Naive thymus-derived CD4-positive, alpha-beta T cell (primary cell): ENCODE measurements around the gene TLR1. TPM values are rescaled to one million over a fixed set of nuclear protein-coding genes. Genes with fewer than 3 reads are reported as not detected.

Source experiments
- ATAC-seq: fragments of 150-1000 bp; cut with Tn5 transposase; 2 replicates; pipeline ENCODE4 v1.10.0; 2021; ENCODE audit warnings: mild to moderate bottlenecking, moderate library complexity
- CTCF ChIA-PET: fragments of 350-600 bp; sonication (Branson Sonifier 250); formaldehyde crosslinking; loops from one replicate; lab custom pipeline; 2021; ENCODE audit warnings: antibody characterized with exemption; lab: Charles Lee
- POLR2A ChIA-PET: fragments of 350-600 bp; sonication (Branson Sonifier 250); formaldehyde crosslinking; loops from one replicate; lab custom pipeline; 2021; ENCODE audit warnings: antibody characterized with exemption, inconsistent platforms; lab: Charles Lee
- DNase-seq, 9 donors: peaks; one replicate each; pipeline versions ENCODE4 v3.0.0 to v3.0.0-alpha.2; 2020 to 2022; ENCODE audit warnings: mixed read lengths in 1 of 9
- H3K27ac ChIP-seq: one replicate; pipeline ENCODE4 v1.7.0; 2013; ENCODE audit warnings: mild to moderate bottlenecking, low read depth, low read length, moderate library complexity
- H3K27me3 ChIP-seq, 2 donors: one replicate each; pipeline ENCODE4 v1.7.0; 2013; ENCODE audit warnings: low read length in 2 of 2, mild to moderate bottlenecking in 2 of 2, moderate library complexity in 2 of 2; ENCODE audit not compliant: control insufficient read depth in 2 of 2, insufficient read depth in 2 of 2
- H3K36me3 ChIP-seq, 3 experiments: 1 replicate in 2 of 3; 2 replicates in 1 of 3; pipeline ENCODE4 v1.7.0; 2013; ENCODE audit warnings: low read length in 3 of 3, mild to moderate bottlenecking in 3 of 3, moderate library complexity in 1 of 3; ENCODE audit not compliant: insufficient read depth in 3 of 3, control insufficient read depth in 2 of 3
- H3K4me1 ChIP-seq, 2 donors: one replicate each; pipeline ENCODE4 v1.7.0; 2013; ENCODE audit warnings: low read length in 2 of 2, mild to moderate bottlenecking in 2 of 2, moderate library complexity in 1 of 2; ENCODE audit not compliant: control insufficient read depth in 2 of 2, insufficient read depth in 2 of 2
- H3K4me3 ChIP-seq: 2 replicates; pipeline ENCODE4 v1.7.0; 2013; ENCODE audit warnings: mild to moderate bottlenecking, low read length
- H3K9me3 ChIP-seq, 3 experiments: 1 replicate in 2 of 3; 2 replicates in 1 of 3; pipeline ENCODE4 v1.7.0; 2013; ENCODE audit warnings: low read length in 3 of 3; ENCODE audit not compliant: control insufficient read depth in 2 of 3
- H3K27ac Mint-ChIP-seq, 9 donors: one replicate each; pipeline ENCODE4 v1.8.0; 2020 to 2022; ENCODE audit warnings: mixed read lengths in 9 of 9, mild to moderate bottlenecking in 8 of 9, moderate library complexity in 5 of 9, inconsistent platforms in 2 of 9
- H3K27me3 Mint-ChIP-seq, 5 donors: one replicate each; pipeline ENCODE4 v1.8.0; 2021 to 2022; ENCODE audit warnings: mixed read lengths in 5 of 5, mild to moderate bottlenecking in 1 of 5
- H3K36me3 Mint-ChIP-seq, 5 donors: one replicate each; pipeline ENCODE4 v1.8.0; 2020 to 2022; ENCODE audit warnings: mixed read lengths in 5 of 5, mild to moderate bottlenecking in 3 of 5, inconsistent platforms in 1 of 5
- H3K4me1 Mint-ChIP-seq, 7 donors: one replicate each; pipeline ENCODE4 v1.8.0; 2020 to 2022; ENCODE audit warnings: mixed read lengths in 7 of 7, mild to moderate bottlenecking in 3 of 7, inconsistent platforms in 1 of 7
- H3K4me3 Mint-ChIP-seq, 10 donors: one replicate each; pipeline ENCODE4 v1.8.0; 2020 to 2022; ENCODE audit warnings: mild to moderate bottlenecking in 10 of 10, mixed read lengths in 10 of 10, moderate library complexity in 6 of 10, inconsistent platforms in 2 of 10
- H3K9me3 Mint-ChIP-seq, 11 donors: one replicate each; pipeline ENCODE4 v1.8.0; 2020 to 2022; ENCODE audit warnings: mixed read lengths in 11 of 11, mild to moderate bottlenecking in 4 of 11, inconsistent platforms in 1 of 11, moderate library complexity in 1 of 11
- intact Hi-C, 2 donors: fragments of 100-400 bp; cut with micrococcal nuclease; formaldehyde crosslinking; loops; one replicate each; pipeline ENCODE4 v1.15.1; 2023
- polyA plus RNA-seq, 2 donors: library from polyadenylated mRNA; unstranded; fragments of 300-500 nt; fragmentation: Illumina TruSeq; gene quantifications; one replicate each; pipeline ENCODE4 v1.2.3, GENCODE V29; 2021
- total RNA-seq, 6 experiments: library from RNA in 5 of 6; stranded (reverse) in 5 of 6; gene quantifications; 1 replicate in 5 of 6; 2 replicates in 1 of 6; pipeline ENCODE4 v1.2.3 and lab custom pipeline; 2021 to 2026

Gene TLR1, protein sequence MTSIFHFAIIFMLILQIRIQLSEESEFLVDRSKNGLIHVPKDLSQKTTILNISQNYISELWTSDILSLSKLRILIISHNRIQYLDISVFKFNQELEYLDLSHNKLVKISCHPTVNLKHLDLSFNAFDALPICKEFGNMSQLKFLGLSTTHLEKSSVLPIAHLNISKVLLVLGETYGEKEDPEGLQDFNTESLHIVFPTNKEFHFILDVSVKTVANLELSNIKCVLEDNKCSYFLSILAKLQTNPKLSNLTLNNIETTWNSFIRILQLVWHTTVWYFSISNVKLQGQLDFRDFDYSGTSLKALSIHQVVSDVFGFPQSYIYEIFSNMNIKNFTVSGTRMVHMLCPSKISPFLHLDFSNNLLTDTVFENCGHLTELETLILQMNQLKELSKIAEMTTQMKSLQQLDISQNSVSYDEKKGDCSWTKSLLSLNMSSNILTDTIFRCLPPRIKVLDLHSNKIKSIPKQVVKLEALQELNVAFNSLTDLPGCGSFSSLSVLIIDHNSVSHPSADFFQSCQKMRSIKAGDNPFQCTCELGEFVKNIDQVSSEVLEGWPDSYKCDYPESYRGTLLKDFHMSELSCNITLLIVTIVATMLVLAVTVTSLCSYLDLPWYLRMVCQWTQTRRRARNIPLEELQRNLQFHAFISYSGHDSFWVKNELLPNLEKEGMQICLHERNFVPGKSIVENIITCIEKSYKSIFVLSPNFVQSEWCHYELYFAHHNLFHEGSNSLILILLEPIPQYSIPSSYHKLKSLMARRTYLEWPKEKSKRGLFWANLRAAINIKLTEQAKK
- total RNA-seq (10 to 100 TPM; 11.8 to 41.9 (median 17.7) TPM), polyA plus RNA-seq (10 to 100 TPM; 22.1 to 23.0 TPM), total RNA-seq (lab: John Stamatoyannopoulos, UW) (24.1 reads per million, percentile 55 among the genes with 10 or more reads in this experiment)

- H3K36me3 ChIP-seq: peaks cover 0 to 30% (median 4%) of the 10 kb centered on the region in 3 experiments
- ATAC-seq (peak; percentile 88), DNase-seq (peak in 7 of 9 donors; percentile 50 to 76 (median 65))
- peak within 1 kb of the TSS; percentile 61 for H3K27ac ChIP-seq
- intact Hi-C loops: loop anchor here (1.0 to 2.0 kb wide), 9 partner anchors 16 to 742 kb away; partner anchors contain the start of genes TLR6 (in 2 of the 2) and WDR19 (in 1 of the 2)
- peaks cover 0 to 34% (median under 1%) of the 10 kb centered on the region in 3 experiments for H3K9me3 ChIP-seq
- Mint-ChIP-seq H3K4me1 (peaks cover 27 to 46% (median 39%) of the 10 kb centered on the region in 7 donors), H3K27me3 (peaks cover 0 to 2% (median 0%) of the 10 kb centered on the region in 5 donors), H3K9me3 (peaks cover 13 to 43% (median 26%) of the 10 kb centered on the region in 11 donors), H3K4me3 (peak within 1 kb of the TSS; percentile 87 to 95 (median 90)), H3K36me3 (peaks cover 26 to 45% (median 36%) of the 10 kb centered on the region in 5 donors), H3K27ac (peak within 1 kb of the TSS; percentile 87 to 99 (median 94))
- CTCF ChIA-PET: interaction anchor here (0.6 to 3.1 kb wide), 18 partner anchors 12 to 1001 kb away, joined by 3 to 41 read pairs (median 4); partner anchors contain the start of gene TLR10
- no peaks in the 10 kb centered on the region for H3K27me3 ChIP-seq
- H3K4me1 ChIP-seq: peaks cover 8 to 12% of the 10 kb centered on the region in 2 donors
- H3K4me3 ChIP-seq: peak within 1 kb of the TSS; percentile 51
- POLR2A ChIA-PET: interaction anchor here (0.6 to 1.7 kb wide), 8 partner anchors 9 to 571 kb away, joined by 3 to 7 read pairs (median 5); no protein-coding TSS in a partner anchor
Measured at GRCh38 chr4:38804654-38805295, at the start of gene TLR1. Gene TLR1 (minus strand): TSS chr4:38804791. CDS start chr4:38798831, 5,960 bp downstream.

DNA sequence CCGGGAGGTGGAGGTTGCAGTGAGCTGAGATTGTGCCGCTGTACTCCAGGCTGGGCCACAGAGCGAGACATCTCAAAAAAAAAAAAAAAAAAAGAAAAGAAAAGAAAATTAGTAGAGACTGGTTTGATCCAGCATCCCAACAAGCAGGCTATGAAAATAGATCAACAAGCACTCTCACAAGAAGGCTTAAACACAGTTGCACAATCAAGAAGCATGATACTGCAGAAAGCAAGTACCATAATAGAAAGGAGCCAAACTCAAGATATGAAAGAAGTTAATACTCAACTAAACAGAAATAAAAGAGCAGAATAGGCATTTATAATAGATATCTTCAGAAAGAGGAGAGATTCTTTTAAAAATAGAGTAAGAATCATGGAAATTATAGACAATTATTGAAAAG, 41.4 kb upstream of the TLR1 start:
- Histone ChIP-seq H3K9me3 (no peaks in the 10 kb centered on the region), H3K27me3 (no peaks in the 10 kb centered on the region), H3K4me3 (no peak overlapping the region), H3K4me1 (no peaks in the 10 kb centered on the region), H3K36me3 (no peaks in the 10 kb centered on the region), H3K27ac (no peak overlapping the region)
- peaks cover 0 to 8% (median 0%) of the 10 kb centered on the region in 5 donors for H3K27me3 Mint-ChIP-seq
- H3K27ac Mint-ChIP-seq: peak overlapping the region in 1 of 9 donors; percentile 25
- peaks cover 6 to 51% (median 15%) of the 10 kb centered on the region in 11 donors for H3K9me3 Mint-ChIP-seq
- POLR2A ChIA-PET: no interaction called here
- no peak for ATAC-seq
- H3K36me3 Mint-ChIP-seq: peaks cover 10 to 48% (median 10%) of the 10 kb centered on the region in 5 donors
- DNase-seq: no peak
- no peak overlapping the region for H3K4me3 Mint-ChIP-seq
- intact Hi-C loops: loop anchor here in 1 of 2 donors (5.0 kb wide), 1 partner anchor 544 kb away; no protein-coding TSS in a partner anchor
- CTCF ChIA-PET: no interaction called here
- H3K4me1 Mint-ChIP-seq: peaks cover 0 to 2% (median 0%) of the 10 kb centered on the region in 7 donors

DNA sequence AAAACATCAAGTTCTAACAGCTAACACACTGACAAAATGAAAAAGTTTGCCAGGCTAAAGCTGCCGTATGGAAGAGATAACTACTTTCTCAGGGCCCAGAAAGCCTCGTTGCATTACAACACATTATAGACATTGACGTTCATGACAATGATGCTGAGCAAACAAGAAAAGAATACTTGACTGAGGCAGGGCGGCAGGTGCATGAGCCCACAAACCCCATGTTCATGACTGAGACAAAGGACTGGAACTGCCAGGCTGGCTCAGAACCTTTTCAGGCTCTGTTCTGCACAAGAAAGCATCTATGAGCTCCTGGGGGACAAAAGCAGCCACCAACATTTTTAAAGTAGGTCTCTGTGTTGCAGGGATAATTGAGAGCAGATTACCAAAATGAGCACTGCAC, 38.4 kb upstream of the TLR1 start:
- no peak overlapping the region for H3K27ac ChIP-seq
- intact Hi-C loops: no loop called here
- Mint-ChIP-seq H3K36me3 (peaks cover 0 to 24% (median 5%) of the 10 kb centered on the region in 5 donors), H3K27ac (peak overlapping the region in 1 of 9 donors; percentile 22), H3K9me3 (peaks cover 0 to 23% (median 2%) of the 10 kb centered on the region in 11 donors), H3K4me1 (peaks cover 7 to 14% (median 9%) of the 10 kb centered on the region in 7 donors), H3K27me3 (no peaks in the 10 kb centered on the region), H3K4me3 (no peak overlapping the region)
- no peaks in the 10 kb centered on the region for H3K27me3 ChIP-seq
- ATAC-seq: no peak
- no peaks in the 10 kb centered on the region for H3K36me3 ChIP-seq
- H3K4me3 ChIP-seq: no peak overlapping the region
- ChIA-PET CTCF (no interaction called here), POLR2A (no interaction called here)
- no peak for DNase-seq
- peaks cover 7 to 8% of the 10 kb centered on the region in 2 donors for H3K4me1 ChIP-seq
- H3K9me3 ChIP-seq: no peaks in the 10 kb centered on the region

- Mint-ChIP-seq H3K36me3 (peaks cover 6 to 39% (median 10%) of the 10 kb centered on the region in 5 donors), H3K4me1 (peaks cover 16 to 25% (median 21%) of the 10 kb centered on the region in 7 donors), H3K9me3 (peaks cover 7 to 40% (median 19%) of the 10 kb centered on the region in 11 donors), H3K27me3 (no peaks in the 10 kb centered on the region), H3K4me3 (peak overlapping the region in 9 of 10 donors; percentile 0 to 64 (median 36)), H3K27ac (peak overlapping the region in 8 of 9 donors; percentile 1 to 39 (median 18))
- H3K4me3 ChIP-seq: no peak overlapping the region
- H3K27me3 ChIP-seq: no peaks in the 10 kb centered on the region
- DNase-seq (peak in 7 of 9 donors; percentile 23 to 56 (median 43)), ATAC-seq (peak; percentile 72)
- H3K4me1 ChIP-seq: peaks cover 7 to 16% of the 10 kb centered on the region in 2 donors
- intact Hi-C loops: loop anchor here in 1 of 2 donors (1.0 kb wide), 2 partner anchors 18 to 34 kb away; partner anchors contain the start of genes TLR1 and TLR6
- no peaks in the 10 kb centered on the region for H3K36me3 ChIP-seq
- ChIA-PET POLR2A (no interaction called here), CTCF (no interaction called here)
- H3K27ac ChIP-seq: no peak overlapping the region
- peaks cover 0 to 9% (median 0%) of the 10 kb centered on the region in 3 experiments for H3K9me3 ChIP-seq
Measured at GRCh38 chr4:38837849-38838248, 33.3 kb upstream of the TLR1 start.

DNA sequence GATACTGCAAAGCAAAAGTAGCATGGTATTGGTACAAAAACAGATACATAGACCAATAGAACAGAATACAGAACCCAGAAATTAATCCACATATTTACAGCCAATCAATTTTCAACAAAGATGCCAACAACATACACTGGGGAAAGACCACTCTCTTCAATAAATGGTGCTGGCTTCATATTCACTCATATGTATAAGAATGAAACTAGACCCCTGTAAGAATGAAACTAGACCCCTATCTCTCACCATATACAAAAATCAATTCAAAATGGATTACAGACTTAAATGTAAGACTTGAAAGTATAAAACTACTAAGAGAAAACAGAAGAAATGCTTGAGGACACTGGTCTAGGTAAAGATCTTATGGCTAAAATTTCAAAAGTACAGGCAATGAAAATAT, 32.7 kb upstream of the TLR1 start:
- DNase-seq (no peak), ATAC-seq (no peak)
- peaks cover 7 to 40% (median 19%) of the 10 kb centered on the region in 11 donors for H3K9me3 Mint-ChIP-seq
- Histone ChIP-seq H3K36me3 (no peaks in the 10 kb centered on the region), H3K4me1 (peaks cover 7 to 16% of the 10 kb centered on the region in 2 donors), H3K9me3 (peaks cover 0 to 9% (median 0%) of the 10 kb centered on the region in 3 experiments), H3K27ac (no peak overlapping the region), H3K4me3 (no peak overlapping the region), H3K27me3 (no peaks in the 10 kb centered on the region)
- ChIA-PET CTCF (no interaction called here), POLR2A (no interaction called here)
- H3K4me3 Mint-ChIP-seq: peak overlapping the region in 8 of 10 donors; percentile 0 to 64 (median 39)
- peaks cover 17 to 25% (median 21%) of the 10 kb centered on the region in 7 donors for H3K4me1 Mint-ChIP-seq
- peak overlapping the region in 5 of 9 donors; percentile 1 to 28 (median 17) for H3K27ac Mint-ChIP-seq
- H3K27me3 Mint-ChIP-seq: no peaks in the 10 kb centered on the region
- intact Hi-C loops: loop anchor here in 1 of 2 donors (1.0 kb wide), 2 partner anchors 19 to 33 kb away; partner anchors contain the start of genes TLR1 and TLR6
- peaks cover 6 to 39% (median 10%) of the 10 kb centered on the region in 5 donors for H3K36me3 Mint-ChIP-seq
